ENCODE data around the gene UBE2U.
"Not testable (repeated sequence)": the region's sequence is repeated elsewhere in the genome, so short reads cannot be mapped to it uniquely, and the experiment has no call there.

The UBE2U gene

DNA sequence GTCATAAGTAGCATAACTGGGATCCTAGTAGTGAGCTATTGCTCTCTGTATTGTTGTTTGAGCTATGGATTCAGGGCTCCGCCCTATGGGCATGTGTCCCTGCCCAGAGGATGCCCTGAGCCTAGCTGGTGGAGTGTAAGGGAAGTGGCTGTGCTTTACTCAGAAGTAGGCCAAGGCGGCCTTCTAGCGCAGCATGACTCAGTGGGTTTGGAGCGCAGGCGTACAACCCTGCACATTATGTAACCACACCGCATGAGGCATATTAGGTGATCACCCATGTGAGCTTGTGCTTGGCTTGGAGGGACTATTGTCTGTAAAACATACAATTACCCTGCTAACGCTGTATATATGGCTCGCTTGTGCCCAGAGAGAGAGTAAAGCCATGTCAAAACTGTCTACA is 11.1 kb upstream of the UBE2U start:
- DNase-seq (ENCODE audit: low read depth in 2 of 2), result no peak

DNA sequence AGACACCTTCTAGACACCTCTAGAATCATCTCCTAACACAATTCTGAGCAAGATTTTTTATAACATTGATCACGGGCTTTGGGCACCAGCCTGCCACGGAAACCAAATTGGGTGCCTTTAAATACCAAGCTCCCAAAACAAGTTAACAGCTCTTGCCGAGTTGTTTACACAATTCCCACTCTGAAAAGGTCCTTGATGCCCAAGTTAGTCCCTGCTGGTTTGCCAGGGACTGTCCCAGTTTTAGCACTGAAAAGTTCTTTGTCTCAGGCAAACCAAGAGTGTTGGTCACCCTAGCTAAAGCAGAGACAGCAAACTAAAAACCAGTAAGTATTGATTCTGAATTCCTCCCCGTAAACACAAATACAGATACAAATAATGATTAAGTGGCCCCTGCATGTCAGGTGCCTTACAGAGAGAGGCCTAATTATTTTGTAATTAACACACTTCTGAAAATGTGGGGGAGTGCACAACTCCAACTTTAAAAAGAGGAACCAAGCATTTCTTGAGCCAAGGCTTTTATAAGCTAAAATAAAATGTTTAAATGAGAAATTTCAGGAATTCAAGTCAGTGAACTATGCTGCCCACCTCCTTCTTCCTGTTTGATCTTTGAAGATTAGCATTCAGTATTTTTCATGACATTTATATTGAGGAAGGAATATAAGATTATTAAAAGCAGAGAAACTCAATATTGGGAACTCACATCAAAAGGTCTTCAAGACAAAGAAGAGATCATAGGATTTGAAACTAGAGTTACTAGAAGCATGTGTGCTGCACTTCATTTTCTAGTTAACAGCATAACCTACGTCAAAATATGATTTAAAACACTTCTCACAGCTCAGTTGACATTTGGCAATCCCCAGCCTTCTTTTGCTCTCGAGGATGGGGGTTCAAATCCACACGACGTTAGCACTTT is 9.0 kb upstream of the UBE2U start:
- DNase-seq (ENCODE audit: low read depth in 2 of 2), result no peak

DNA sequence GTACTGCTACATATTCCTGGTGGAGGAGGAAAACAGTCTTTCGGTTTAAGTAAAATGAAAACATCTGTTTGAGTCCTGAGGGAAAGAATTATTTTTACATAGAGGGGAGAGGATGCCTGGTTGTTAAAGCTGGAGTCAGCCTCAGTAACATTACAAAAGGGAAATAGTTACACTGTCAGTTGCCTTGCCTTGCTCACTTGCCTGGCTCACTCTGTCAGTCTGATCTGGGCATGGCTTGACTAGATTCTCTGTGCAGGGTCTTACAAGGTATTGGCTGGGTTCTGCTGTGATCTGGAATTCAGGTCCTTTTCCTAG is 8.4 kb upstream of the UBE2U start:
- no peak for DNase-seq (ENCODE audit: low read depth in 2 of 2)

DNA sequence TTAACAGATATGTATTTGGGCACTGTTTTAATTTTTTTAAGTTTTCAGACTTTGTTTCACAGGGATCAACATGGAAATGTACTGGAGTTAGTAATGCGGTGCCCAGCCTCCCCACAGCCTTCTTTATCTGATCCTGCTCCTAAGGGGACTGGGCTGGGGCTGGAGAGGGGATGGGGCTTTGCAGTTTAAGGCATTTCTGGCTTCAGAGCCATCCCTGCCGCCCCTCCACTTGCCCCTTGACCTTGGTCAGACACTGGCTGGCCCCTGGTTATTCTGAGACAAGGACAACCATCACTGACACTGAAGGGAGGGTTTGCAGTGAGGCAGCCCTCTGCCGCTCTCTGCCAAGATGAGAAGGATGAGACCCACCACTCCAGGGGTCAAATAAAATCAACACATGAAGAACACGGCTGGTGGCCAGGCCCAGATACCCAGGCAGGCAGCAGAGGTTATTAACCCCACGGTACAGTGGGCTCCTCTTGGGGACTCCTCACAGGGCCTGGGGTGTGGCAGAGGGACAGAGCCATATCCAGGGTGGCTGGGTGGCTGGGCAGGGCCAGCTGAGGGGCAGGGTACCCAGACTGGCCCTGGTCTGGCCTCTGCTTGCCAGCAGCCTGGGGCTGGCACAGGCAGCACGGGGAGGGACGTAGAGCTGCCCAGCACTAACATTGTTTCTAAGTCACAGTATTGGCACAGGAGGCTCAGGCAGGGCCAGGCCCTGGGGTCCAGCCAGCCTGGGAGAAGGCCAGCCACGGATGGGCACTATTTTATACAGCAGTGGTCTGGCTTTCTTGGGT is 7.2 kb upstream of the UBE2U start:
- DNase-seq (ENCODE audit: low read depth in 2 of 2), result no peak

DNA sequence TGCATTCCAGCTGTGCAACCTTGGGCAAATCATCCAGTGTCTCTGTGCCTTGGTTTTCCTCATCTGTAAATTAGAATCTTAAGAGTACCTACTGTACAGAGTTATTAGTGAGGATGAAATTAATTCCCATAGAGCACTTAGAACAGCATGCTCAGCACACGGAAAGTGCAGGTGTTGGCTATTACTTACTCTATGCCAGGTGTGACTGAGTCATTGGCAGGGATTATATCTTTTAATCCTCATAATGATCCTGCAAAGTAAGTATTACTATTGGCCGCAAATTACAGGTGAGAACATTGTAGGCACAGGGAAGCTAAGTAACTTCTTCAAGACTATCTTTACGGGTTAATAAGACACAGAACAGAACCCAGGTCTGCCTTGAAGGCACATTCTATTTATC is 6.3 kb upstream of the UBE2U start:
- DNase-seq (ENCODE audit: low read depth in 2 of 2), result no peak

DNA sequence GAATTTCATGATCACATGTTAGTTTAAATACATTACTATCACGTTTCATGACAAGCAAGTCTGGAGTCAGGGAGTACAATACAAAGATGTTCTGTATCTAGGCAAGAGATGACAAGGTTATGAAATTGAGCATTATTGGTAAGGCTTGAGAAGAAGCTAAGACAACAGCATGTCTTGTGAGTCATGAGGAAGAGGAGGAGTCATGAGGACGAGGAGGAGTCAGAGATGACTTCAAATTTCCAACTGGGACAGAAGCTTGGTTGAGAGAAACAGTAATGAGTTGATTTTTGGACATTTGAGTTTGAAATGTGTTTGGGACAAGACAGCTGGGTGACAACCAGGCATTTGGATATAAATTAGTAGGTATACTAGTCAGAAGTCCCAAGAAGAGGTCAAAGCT is 4.3 kb upstream of the UBE2U start:
- no peak for DNase-seq (ENCODE audit: low read depth in 2 of 2)

DNA sequence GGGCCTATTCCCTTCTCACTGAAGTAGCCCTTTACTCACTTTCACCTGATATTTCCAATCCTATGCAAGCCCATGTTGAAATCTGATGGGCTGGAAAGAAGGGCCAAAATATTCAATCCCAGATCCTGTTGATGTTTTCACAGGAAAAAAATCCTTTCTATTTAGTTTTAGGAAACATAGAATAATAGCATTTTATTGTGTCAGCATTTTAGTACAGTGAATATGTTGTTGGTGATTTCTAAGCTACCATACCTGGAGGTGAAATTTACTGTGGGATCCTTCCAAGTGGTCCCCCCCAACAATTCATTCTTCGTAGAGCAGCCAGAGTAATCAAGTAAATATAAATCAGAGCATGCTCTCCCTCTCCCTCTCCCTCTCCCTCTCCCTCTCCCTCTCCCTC is 3.4 kb upstream of the UBE2U start:
- DNase-seq (ENCODE audit: low read depth in 2 of 2), result no peak

DNA sequence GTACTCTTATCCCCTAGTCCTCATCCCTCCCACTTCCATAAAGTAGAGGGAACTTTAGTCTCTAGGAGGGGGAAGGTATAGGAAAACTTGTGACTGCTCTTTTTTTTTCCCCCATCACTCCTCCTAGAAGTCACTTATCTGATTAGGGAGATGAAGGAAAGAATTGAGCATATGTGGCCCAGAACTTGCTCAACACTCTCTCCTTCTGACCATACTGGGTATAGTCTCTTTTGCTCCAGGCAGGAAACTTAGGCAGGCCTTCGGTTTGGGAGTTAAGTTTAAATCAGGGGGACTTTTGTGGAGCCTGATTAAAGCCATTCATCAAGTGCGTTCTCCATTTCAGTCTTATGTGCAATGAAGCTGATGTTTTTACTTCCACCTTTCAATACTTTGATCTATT is 5.8 kb downstream of the UBE2U start:
- no peak for DNase-seq (ENCODE audit: low read depth in 2 of 2)

DNA sequence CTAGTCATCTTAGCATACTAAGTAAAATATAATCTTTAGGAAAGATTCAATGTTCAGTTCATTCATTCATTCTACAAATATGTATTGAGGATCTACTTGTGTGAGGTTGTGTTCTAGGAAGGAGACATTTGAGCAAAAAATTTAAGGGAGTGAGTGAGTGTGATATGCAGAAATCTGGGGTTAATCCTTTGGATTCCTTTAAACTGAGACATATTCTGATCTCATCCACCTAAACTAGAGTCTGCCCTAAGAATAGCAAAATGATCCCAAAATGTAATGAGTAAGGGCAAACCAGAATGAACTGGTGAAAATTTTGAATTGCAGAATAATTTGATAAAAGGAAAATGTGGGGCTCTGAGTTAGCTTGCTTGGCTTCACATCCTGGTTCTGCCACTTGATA is 8.6 kb downstream of the UBE2U start:
- DNase-seq (ENCODE audit: low read depth in 2 of 2), result no peak

DNA sequence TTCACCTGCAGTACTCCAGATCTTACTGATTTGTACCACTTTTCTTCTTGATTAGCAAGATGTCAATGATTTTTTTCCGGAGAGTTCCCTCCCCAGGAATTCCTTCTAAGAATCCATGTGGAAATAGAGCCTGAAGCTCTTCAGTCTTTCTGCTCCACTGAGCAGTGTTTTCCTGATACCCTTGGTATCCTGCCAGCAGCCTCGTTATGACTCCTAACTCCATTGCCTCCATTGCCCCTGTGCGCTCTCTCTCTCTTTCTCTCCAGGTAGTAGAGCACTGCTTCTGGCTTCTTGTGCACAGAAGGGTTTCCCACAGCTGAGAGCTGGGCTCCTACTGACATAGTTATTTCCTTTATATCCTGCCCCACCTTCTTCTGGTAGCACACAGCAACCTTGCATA is 12.2 kb downstream of the UBE2U start:
- DNase-seq (ENCODE audit: low read depth in 2 of 2), result no peak

DNA sequence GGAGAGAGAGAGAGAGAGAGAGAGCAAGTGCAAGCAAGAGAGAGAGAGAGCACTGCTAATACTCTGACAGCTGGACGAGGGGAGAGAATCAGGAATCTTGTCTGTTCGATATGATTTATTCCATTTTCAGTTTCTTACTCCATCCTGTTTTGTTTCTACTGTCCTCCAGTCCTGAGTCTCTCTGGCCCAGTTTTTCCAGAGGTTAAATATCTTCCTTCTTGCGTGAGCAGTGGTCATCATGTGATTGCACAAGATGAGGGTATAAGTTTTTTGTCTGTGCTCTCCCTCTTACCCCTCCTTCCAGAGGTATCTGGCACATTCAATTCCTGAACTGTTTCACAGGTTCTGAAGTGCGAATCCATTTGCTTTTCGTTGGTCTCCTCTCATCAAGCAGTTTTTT is 16.8 kb downstream of the UBE2U start:
- DNase-seq (ENCODE audit: low read depth in 2 of 2), result no peak

DNA sequence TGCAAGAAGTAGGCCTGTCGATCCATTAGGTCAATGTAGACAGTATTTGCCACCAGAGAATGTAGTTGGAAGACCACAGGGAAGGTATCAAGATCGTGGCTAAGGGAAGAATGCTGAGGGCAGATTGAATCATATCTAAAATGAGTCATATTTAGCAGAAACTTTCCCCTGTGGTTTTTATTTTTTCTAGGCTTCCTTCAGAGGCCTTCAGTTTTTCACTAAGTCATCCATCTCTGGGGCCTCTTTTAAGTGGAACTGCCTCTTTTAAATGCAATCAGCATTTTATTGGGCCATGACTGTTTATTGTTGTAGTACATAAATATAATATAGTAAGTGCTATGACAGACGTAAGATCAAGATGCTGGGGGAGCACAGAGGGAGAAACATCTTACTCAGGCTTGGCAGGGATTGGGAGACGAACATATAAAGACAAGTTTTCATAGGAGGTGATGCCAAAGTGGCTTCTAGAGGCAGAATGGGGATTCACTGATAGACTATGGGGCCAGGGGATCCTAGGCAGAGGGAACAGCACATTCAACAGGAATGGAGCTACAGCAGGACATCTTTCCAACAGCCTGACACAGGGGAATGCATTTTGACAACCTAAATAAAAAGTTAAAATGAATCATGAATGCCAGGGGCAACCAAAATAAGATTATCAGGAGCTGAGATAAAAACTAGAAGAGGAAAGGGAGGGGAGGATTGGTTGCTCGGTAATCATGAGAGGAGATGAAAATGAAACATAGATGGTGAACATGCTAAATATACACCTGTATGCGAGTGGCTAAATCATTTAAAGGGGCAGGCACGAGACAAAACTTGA is 20.1 kb downstream of the UBE2U start:
- DNase-seq (ENCODE audit: low read depth in 2 of 2), result no peak

DNA sequence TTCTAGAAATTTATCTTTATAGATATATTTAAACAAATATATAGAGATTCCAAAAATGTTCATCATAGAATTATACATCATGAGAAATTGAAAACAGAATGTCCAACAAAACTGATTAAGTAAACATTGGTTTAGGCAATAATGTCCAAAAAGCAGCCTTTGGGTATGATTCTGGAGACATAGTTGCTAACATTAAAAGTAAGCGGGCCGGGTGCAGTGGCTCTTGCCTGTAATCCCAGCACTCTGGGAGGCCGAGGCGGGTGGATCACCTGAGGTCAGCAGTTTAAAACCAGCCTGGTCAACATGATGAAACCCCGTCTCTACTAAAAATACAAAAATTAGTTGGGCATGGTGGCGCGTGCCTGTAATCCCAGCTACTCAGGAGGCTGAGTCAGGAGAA is 20.8 kb downstream of the UBE2U start:
- not testable (repeated sequence) for DNase-seq (ENCODE audit: low read depth in 2 of 2)

DNA sequence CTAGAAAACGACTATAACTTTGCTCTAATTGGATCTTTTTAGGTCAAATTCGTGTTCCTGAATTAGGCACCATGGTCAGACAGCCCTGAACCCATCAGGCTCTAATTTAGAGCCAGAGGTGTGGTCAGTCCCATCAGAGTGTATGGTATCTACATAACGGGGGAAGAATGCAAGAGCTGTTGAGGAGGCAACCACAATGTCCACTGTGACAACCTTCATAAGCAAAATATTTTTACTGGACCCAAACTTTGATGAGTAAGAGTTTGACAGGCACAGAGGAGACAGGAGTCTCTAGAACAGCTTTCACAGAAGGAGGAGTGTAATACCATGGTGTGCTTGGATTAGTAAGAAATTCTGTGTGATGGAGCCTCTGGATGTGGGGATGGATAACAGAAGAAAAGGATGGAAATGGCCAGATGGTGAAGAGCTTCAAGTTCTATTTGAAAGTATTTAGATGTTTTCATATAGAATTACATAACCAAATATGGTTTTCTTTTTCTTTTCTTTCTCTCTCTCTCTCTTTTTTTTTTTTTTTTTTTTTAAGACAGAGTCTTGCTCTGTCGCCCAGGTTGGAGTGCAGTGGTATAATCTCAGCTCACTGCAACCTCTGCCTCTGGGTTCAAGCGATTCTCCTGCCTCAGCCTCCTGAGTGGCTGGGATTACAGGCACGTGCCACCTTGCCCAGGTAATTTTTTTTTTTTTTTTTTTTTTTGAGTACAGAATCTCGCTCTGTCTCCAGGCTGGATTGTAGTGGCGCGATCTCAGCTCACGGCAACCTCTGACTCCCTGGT is 24.9 kb downstream of the UBE2U start:
- no peak for DNase-seq (ENCODE audit: low read depth in 2 of 2)

DNA sequence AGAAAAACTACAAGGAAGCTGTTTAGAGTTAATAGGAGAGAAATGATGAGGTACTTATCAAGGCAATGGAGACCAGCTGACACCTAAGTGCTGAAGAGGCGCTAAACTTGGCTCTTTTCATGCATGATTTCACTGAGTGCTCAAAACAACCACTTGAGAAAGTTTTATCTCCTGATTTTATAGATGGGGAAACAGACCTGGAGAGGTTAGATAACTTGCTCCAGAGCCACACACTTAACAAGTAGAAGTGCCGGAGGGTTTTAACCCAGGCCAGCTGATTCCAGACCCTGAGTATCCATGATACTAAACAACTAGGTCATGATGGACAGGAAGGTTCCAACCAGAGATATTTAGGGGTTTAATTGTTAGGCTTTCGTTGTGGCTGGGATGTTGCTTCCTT is 25.9 kb downstream of the UBE2U start:
- no peak for DNase-seq (ENCODE audit: low read depth in 2 of 2)

DNA sequence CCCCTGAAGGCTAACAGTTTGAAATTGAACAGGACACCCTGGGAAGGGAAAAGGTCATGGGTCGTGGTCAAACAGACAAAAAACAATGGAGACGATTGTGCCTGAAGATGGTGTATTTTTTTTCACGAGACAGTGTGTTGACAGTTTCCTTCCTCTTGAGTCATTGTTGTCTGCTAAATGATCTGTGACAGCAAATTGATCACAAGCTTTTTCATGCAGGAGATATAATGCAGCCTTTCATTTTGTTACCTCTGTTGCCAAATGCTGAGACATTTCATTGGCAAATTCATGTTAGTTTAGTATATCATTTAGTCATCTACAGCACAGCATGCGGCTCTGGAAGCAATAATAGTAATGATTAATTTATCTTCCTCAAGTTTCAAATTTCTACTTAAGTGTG is 27.7 kb downstream of the UBE2U start:
- no peak for DNase-seq (ENCODE audit: low read depth in 2 of 2)

DNA sequence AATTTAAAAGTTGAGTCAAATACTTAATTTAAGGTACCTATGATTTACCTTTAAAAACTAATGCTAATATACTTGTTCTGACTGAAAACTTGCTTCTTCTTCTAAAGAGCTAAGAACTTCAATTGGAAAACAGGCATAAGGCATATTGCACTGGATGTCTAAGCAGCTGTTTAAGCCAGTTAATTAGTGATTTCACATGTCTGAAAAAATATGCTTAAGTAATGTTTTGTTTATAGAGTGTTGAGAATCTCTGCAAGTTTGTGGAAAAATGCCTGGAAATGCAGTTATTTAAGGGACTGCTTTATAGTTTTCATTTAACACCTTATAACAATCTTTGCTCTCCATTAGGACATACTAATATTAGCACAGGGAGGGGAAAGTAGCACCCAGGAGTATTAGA is 28.2 kb downstream of the UBE2U start:
- no peak for DNase-seq (ENCODE audit: low read depth in 2 of 2)

DNA sequence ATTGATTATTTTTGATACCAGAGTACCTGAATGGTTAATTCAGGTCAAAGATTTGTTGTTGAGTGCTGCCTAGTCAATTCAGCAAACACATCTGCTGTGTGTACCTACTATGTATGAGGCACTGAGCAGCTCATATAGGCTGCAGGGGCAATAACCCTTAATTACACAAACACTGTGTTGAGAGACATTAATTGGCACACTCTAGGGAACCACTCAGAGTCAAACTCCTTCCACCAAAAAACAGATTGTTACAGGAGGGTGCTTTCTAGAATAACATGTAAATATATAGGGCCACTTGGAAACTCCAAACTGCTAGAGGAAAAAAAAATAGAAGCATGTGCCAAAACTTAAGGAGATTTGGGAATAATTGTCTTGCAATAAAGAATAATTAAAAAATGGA is 31.3 kb downstream of the UBE2U start:
- DNase-seq (ENCODE audit: low read depth in 2 of 2), result no peak

DNA sequence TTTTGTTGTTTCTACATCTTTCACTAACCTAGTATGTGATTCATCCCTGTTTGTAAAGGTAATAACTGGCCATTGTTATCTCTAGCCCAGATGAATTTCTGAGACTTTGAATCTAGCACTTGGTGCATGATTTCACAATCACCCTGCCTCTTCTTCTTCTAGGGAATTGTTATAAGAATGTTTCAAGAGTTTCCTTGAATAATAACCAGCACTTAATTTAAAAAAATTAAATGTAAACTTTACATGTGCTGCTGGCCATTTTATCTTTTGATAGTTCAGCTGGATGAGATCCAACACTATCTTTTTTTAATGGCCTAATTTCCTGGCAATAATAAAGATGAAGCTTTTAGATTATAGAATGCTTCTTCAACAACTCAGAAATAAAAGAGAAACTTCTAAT is 31.8 kb downstream of the UBE2U start:
- no peak for DNase-seq (ENCODE audit: low read depth in 2 of 2)

DNA sequence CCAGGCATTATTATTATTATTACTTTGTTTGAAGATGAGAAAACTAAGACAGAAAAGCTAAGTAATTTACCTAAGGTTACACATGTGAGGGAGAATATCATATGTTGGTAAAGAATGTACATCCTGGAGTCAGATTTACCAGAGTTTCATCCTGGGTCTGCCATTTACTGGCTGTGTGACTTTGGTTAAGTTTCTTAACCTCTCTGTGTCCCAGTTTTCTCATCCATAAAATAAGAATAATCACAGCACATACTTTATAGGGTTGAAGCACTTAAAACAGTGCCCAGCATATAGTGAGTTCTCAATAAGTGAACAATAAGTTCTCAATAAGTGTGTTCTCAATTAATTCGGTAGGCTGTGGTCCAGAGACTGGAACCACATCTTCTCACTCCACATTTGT is 32.5 kb downstream of the UBE2U start:
- no peak for DNase-seq (ENCODE audit: low read depth in 2 of 2)

DNA sequence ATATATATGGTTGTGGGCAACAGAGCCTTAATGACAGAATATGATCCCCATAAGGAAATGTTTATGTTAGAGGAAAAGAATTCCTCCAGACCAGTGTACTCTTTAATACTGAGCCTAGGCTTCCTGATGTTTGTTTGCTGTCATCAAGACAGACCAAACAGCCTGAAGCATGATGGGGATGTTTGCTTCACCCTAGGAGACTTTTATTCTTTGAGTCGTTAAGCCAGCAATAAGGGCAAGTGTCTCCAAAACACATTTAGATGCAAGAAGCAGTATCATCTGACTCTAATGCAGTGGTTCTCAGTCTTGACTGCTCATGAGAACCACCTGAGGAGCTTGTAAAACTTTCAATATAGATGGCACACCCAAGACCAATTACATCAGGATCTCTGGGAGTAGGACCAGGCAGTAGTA is 33.1 kb downstream of the UBE2U start:
- DNase-seq (ENCODE audit: low read depth in 2 of 2), result no peak

DNA sequence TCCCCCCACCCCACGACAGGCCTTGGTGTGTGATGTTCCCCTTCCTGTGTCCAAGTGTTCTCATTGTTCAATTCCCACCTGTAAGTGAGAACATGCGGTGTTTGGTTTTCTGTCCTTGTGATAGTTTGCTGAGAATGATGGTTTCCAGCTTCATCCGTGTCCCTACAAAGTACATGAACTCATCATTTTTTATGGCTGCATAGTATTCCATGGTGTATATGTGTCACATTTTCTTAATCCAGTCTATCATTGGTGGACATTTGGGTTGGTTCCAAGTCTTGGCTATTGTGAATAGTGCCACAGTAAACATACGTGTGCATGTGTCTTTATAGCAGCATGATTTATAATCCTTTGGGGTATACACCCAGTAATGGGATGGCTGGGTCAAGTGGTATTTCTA is 36.1 kb downstream of the UBE2U start:
- DNase-seq (ENCODE audit: low read depth in 2 of 2), result not testable (repeated sequence)

Data from stimulated activated CD4-positive, alpha-beta T cell treated with anti-CD3 and anti-CD28 coated beads, Interleukin-1b, Interleukin-23, amount 100 ng/mL, for 1 hour (primary cell).